Tibial nerve (tissue), 4 donors: ENCODE measurements around the gene NFATC1.

ENCODE experiments used
- CTCF ChIP-seq, 5 experiments: fragments of 200-600 bp in 3 of 5; fragments of 450-650 bp in 2 of 5; sonication (generic) in 3 of 5; IDR thresholded peaks; one replicate each; pipeline ENCODE4 v1.5.1; 2016 to 2019; ENCODE audit warnings: antibody characterized with exemption in 5 of 5, mild to moderate bottlenecking in 3 of 5, moderate library complexity in 2 of 5
- EP300 ChIP-seq, 2 donors: sonication (generic); formaldehyde crosslinking; IDR thresholded peaks; one replicate each; pipeline ENCODE4 v1.6.1; 2017; ENCODE audit warnings: antibody characterized with exemption in 2 of 2, mild to moderate bottlenecking in 1 of 2
- POLR2A ChIP-seq, 2 donors: fragments of 450-650 bp; IDR thresholded peaks; one replicate each; pipeline ENCODE4 v1.6.1; 2017; ENCODE audit warnings: antibody characterized with exemption in 2 of 2, mild to moderate bottlenecking in 2 of 2, moderate library complexity in 2 of 2

- no peak for TF ChIP-seq CTCF (IDR thresholded peaks at IDR 0.05)
- TF ChIP-seq POLR2A (IDR thresholded peaks at IDR 0.05), result no peak
- TF ChIP-seq EP300 (IDR thresholded peaks at IDR 0.05), result no peak
Observed at GRCh38 chr18:79345981-79346380, 49.7 kb upstream of the NFATC1 start.
